K562 (cell line): ENCODE results near the gene UFC1. TPM values are rescaled to one million over a fixed set of nuclear protein-coding genes. Genes with fewer than 3 reads are reported as not detected.

Source experiments
- ATF1 ChIP-seq, 2 experiments: fragments of 450-650 bp in 1 of 2; IDR thresholded peaks; 2 replicates each; pipeline ENCODE4 v1.6.1; 2016; ENCODE audit warnings: missing compliant biosample characterization in 1 of 2, missing genetic modification characterization in 1 of 2
- JUN ChIP-seq, 2 experiments: sonication (generic) in 1 of 2; formaldehyde crosslinking in 1 of 2; IDR thresholded peaks; 2 replicates each; pipeline versions ENCODE4 v1.6.1 to v1.8.0; 2012 to 2022; ENCODE audit warnings: borderline replicate concordance in 2 of 2, mild to moderate bottlenecking in 2 of 2, improper control_type of control experiment in 1 of 2, low read depth in 1 of 2, low read length in 1 of 2, missing genetic modification reagents in 1 of 2
- MED1 ChIP-seq: sonication (generic); formaldehyde crosslinking; IDR thresholded peaks from 2 replicates; pipeline ENCODE4 v1.8.1; 2023; ENCODE audit warnings: missing genetic modification reagents, borderline replicate concordance
- MXI1 ChIP-seq: IDR thresholded peaks from 2 replicates; pipeline ENCODE4 v1.6.1; 2011; ENCODE audit warnings: low read depth, mild to moderate bottlenecking, improper control_type of control experiment, low read length
- MYBL2 ChIP-seq, 2 experiments: fragments of 450-650 bp in 1 of 2; sonication (generic) in 1 of 2; formaldehyde crosslinking in 1 of 2; IDR thresholded peaks; 2 replicates each; pipeline versions ENCODE4 v1.6.1 to v1.8.1; 2017 to 2022; ENCODE audit warnings: borderline replicate concordance in 1 of 2, inconsistent platforms in 1 of 2, low read depth in 1 of 2, mild to moderate bottlenecking in 1 of 2, missing genetic modification reagents in 1 of 2, moderate library complexity in 1 of 2
- PCBP2 ChIP-seq: fragments of 200-400 bp; formaldehyde crosslinking; IDR thresholded peaks from 2 replicates; pipeline ENCODE4 v1.6.1; 2018; ENCODE audit warnings: low read length, low read depth, mild to moderate bottlenecking, moderate library complexity; ENCODE audit not compliant: poor library complexity, severe bottlenecking
- PHF20 ChIP-seq: fragments of 450-650 bp; IDR thresholded peaks from 2 replicates; pipeline ENCODE4 v1.6.1; 2018; ENCODE audit not compliant: partially characterized antibody
- POLR3G ChIP-seq: IDR thresholded peaks from 2 replicates; pipeline ENCODE4 v1.6.1; 2011; ENCODE audit not compliant: insufficient read length, insufficient replicate concordance; ENCODE audit errors: extremely low read depth
- PPARD ChIP-seq: fragments of 250-450 bp; sonication (Bioruptor Pico); IDR thresholded peaks from 2 replicates; pipeline ENCODE4 v1.8.0; 2022; ENCODE audit warnings: inconsistent platforms, mild to moderate bottlenecking, moderate library complexity
- RBM39 ChIP-seq: fragments of 200-400 bp; formaldehyde crosslinking; optimal IDR thresholded peaks from 2 replicates; pipeline ENCODE3; 2018; ENCODE audit warnings: low read depth, low read length
- SNIP1 ChIP-seq: fragments of 450-650 bp; IDR thresholded peaks from 2 replicates; pipeline ENCODE4 v1.7.1; 2017; ENCODE audit warnings: low read depth, mild to moderate bottlenecking
- SREBF2 ChIP-seq: sonication (generic); formaldehyde crosslinking; IDR thresholded peaks from 2 replicates; pipeline ENCODE4 v1.4.0; 2020; ENCODE audit warnings: mild to moderate bottlenecking, missing genetic modification reagents
- TCF3 ChIP-seq: sonication (generic); formaldehyde crosslinking; IDR thresholded peaks from 2 replicates; pipeline ENCODE4 v1.4.0; 2020; ENCODE audit warnings: mild to moderate bottlenecking, missing genetic modification reagents
- ZC3H4 ChIP-seq: sonication (generic); formaldehyde crosslinking; IDR thresholded peaks from 2 replicates; pipeline ENCODE4 v1.9.0; 2021; ENCODE audit warnings: missing genetic modification reagents, borderline replicate concordance
- ZNF146 ChIP-seq: IDR thresholded peaks from one replicate; pipeline ENCODE4 v1.6.1; 2018; ENCODE audit warnings: missing compliant biosample characterization; ENCODE audit not compliant: unreplicated experiment
- ZNF24 ChIP-seq: fragments of 450-650 bp; IDR thresholded peaks from 2 replicates; pipeline ENCODE4 v1.6.1; 2016
- ZSCAN32 ChIP-seq: fragments of 450-650 bp; formaldehyde crosslinking; IDR thresholded peaks from 2 replicates; pipeline ENCODE4 v1.4.0; 2020; ENCODE audit warnings: mild to moderate bottlenecking, moderate library complexity
- polyA plus RNA-seq, 8 experiments: library from polyadenylated mRNA; depleted of rRNA in 4 of 8; stranded (reverse) in 5 of 8; unstranded in 3 of 8; fragments of >200 nt; fragmentation: Nextera tagmentation in 2 of 8; fragmentation: Illumina TruSeq in 1 of 8; extraction: Ambion mirVana in 2 of 8; extraction: Trizol in 1 of 8; gene quantifications; 2 replicates each; pipeline versions ENCODE4 v1.2.1 to v1.2.3, GENCODE V29; 2011 to 2014; ENCODE audit warnings: inconsistent platforms in 1 of 8, missing spikeins in 1 of 8
- total RNA-seq, 7 experiments: library from RNA; depleted of rRNA in 6 of 7; stranded (reverse); fragments of >200 nt in 6 of 7; fragmentation: Illumina TruSeq in 2 of 7; extraction: Trizol in 2 of 7; gene quantifications; 2 replicates each; pipeline versions ENCODE4 v1.2.1 to v1.2.3, GENCODE V29; 2011 to 2021; ENCODE audit warnings: low replicate concordance in 1 of 7
- TF ChIP-seq, protein P1 (sequence below): sonication (generic); formaldehyde crosslinking; IDR thresholded peaks from 2 replicates; pipeline ENCODE4 v1.8.1; 2023; ENCODE audit warnings: mild to moderate bottlenecking, missing genetic modification reagents, moderate library complexity
- TF ChIP-seq, protein P2 (sequence below): fragments of 200-800 bp; sonication (Bioruptor generic); IDR thresholded peaks from 2 replicates; pipeline ENCODE4 v1.6.1; 2016; ENCODE audit warnings: missing genetic modification characterization, missing compliant biosample characterization
- TF ChIP-seq, protein P3 (sequence below): fragments of 250-450 bp; sonication (Bioruptor Pico); IDR thresholded peaks from 2 replicates; pipeline ENCODE4 v1.9.0; 2021; ENCODE audit warnings: mild to moderate bottlenecking

UFC1 gene
- total and polyA plus RNA-seq, 9 of the 15 experiments (the other 6 are each of a cell fraction or from before 2014, with no cell fraction given): 92.8 to 220 (median 161) TPM

DNA sequence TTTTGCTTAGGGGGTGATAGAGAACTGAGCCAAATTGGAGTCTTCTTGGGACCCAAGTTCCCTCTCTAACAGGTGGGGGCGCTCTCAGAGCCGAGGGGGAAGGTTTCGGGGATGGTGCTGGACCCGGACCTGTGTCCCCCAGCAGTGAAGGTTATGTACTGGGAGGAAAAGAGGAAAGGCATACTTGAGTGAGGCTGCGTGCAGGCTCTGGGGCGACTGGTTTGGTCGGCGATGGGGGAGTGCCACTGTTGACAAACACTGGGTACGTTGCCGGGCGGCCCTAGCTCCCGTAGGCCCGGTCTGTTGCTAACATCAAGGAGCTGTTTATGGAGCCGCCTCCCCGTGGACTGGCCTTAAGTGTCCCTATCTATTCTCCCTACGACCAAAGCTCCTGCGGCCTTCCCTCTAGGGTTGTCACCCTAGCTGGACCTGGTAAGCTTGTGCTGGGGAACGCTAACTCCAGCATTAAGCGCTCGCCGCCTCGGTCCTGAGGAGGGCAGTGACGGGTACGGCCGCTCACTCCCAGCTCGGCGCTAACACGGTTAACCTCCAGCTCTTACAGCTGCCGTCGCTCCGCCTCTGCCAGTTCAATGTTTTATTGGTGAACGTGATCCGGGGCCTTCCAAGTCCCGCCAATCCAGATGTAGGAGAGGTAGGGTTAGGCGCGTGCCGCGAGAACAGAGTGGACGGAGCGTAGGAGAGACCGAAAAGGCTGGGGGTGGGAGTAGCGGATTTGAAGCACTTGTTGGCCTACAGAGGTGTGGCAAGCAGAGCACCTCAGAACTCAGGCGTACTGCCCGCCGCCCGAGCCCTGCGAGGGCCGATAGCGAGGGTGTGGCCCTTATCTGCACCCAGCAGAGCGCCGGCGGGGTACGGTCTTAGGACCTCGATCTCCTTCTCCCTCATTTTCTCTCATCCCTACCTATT is 12.2 kb downstream of the UFC1 start, which contains the start of gene PPOX (continued):
- TF ChIP-seq ZNF146 (CRISPR knock-in tag) (no peak), ATF1 (CRISPR knock-in tag; IDR thresholded peaks at IDR 0.05) (no peak), ATF1 (tag; IDR thresholded peaks at IDR 0.05) (peak; percentile 88), RBM39 (no peak), ZSCAN32 (CRISPR knock-in tag) (no peak), PHF20 (peak; percentile 17), POLR3G (no peak), MYBL2 (IDR thresholded peaks at IDR 0.05; ENCODE audit: low read depth) (no peak), MYBL2 (CRISPR knock-in tag; IDR thresholded peaks at IDR 0.05; ENCODE audit: borderline replicate concordance) (no peak), ZNF24 (peak; percentile 22; the same call in 1 of the 2 replicates), ZC3H4 (CRISPR knock-in tag) (peak; percentile 83; the same call in 1 of the 2 replicates), SREBF2 (no peak), SNIP1 (no peak), TCF3 (CRISPR knock-in tag) (peak; percentile 100), PCBP2 (no peak), PPARD (CRISPR knock-in tag) (no peak), JUN (IDR thresholded peaks at IDR 0.05; ENCODE audit: borderline replicate concordance, low read depth, low read length) (peak; percentile 31; the same call in 1 of the 2 replicates), JUN (CRISPR knock-in tag; IDR thresholded peaks at IDR 0.05; ENCODE audit: borderline replicate concordance) (peak; percentile 59; the same call in 1 of the 2 replicates), MED1 (CRISPR knock-in tag) (no peak), MXI1 (peak; percentile 34; the same call in 1 of the 2 replicates)
- TF ChIP-seq, protein P1, sequence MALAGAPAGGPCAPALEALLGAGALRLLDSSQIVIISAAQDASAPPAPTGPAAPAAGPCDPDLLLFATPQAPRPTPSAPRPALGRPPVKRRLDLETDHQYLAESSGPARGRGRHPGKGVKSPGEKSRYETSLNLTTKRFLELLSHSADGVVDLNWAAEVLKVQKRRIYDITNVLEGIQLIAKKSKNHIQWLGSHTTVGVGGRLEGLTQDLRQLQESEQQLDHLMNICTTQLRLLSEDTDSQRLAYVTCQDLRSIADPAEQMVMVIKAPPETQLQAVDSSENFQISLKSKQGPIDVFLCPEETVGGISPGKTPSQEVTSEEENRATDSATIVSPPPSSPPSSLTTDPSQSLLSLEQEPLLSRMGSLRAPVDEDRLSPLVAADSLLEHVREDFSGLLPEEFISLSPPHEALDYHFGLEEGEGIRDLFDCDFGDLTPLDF (CRISPR knock-in tag): peak; percentile 75
- TF ChIP-seq, protein P2, sequence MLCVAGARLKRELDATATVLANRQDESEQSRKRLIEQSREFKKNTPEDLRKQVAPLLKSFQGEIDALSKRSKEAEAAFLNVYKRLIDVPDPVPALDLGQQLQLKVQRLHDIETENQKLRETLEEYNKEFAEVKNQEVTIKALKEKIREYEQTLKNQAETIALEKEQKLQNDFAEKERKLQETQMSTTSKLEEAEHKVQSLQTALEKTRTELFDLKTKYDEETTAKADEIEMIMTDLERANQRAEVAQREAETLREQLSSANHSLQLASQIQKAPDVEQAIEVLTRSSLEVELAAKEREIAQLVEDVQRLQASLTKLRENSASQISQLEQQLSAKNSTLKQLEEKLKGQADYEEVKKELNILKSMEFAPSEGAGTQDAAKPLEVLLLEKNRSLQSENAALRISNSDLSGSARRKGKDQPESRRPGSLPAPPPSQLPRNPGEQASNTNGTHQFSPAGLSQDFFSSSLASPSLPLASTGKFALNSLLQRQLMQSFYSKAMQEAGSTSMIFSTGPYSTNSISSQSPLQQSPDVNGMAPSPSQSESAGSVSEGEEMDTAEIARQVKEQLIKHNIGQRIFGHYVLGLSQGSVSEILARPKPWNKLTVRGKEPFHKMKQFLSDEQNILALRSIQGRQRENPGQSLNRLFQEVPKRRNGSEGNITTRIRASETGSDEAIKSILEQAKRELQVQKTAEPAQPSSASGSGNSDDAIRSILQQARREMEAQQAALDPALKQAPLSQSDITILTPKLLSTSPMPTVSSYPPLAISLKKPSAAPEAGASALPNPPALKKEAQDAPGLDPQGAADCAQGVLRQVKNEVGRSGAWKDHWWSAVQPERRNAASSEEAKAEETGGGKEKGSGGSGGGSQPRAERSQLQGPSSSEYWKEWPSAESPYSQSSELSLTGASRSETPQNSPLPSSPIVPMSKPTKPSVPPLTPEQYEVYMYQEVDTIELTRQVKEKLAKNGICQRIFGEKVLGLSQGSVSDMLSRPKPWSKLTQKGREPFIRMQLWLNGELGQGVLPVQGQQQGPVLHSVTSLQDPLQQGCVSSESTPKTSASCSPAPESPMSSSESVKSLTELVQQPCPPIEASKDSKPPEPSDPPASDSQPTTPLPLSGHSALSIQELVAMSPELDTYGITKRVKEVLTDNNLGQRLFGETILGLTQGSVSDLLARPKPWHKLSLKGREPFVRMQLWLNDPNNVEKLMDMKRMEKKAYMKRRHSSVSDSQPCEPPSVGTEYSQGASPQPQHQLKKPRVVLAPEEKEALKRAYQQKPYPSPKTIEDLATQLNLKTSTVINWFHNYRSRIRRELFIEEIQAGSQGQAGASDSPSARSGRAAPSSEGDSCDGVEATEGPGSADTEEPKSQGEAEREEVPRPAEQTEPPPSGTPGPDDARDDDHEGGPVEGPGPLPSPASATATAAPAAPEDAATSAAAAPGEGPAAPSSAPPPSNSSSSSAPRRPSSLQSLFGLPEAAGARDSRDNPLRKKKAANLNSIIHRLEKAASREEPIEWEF (CRISPR knock-in tag): no peak; the same call in 1 of the 2 replicates
- TF ChIP-seq, protein P3, sequence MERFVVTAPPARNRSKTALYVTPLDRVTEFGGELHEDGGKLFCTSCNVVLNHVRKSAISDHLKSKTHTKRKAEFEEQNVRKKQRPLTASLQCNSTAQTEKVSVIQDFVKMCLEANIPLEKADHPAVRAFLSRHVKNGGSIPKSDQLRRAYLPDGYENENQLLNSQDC: 0 out of 2 replicates have a peak, but pooled peaks have one; percentile 7
